GM18873 (cell line): ENCODE data around the gene SCAMP2.

Experiments used
- ATAC-seq: cut with Tn5 transposase; IDR thresholded peaks from one replicate; pipeline ENCODE4 v1.9.1; 2021; ENCODE audit warnings: mild to moderate bottlenecking, moderate library complexity, moderate number of reproducible peaks; ENCODE audit not compliant: unreplicated experiment, low FRiP score

Gene SCAMP2

DNA sequence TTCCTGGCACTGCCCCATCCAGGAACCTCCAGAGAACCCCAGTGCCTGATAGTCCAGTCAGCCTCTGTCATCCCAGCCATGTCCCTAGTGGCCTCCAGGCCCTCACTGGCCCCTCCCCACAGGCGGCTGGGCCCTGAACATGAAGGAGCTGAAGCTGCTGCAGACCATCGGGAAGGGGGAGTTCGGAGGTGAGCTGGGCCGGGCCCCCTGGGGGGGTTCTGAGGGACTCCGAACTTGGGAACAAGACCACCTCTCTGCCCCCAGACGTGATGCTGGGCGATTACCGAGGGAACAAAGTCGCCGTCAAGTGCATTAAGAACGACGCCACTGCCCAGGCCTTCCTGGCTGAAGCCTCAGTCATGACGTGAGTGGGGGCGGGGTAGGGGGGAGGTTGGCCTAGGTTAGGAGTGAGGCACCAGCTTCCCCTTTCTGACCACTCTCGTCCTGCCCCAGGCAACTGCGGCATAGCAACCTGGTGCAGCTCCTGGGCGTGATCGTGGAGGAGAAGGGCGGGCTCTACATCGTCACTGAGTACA is 72.5 kb downstream of the SCAMP2 start:
- ATAC-seq = no peak

GRCh38 chr15:74799856-74800558 is 73.2 kb downstream of the SCAMP2 start:
- peak; percentile 46 for ATAC-seq

- ATAC-seq = no peak
These were observed 73.8 kb downstream of the SCAMP2 start for GRCh38 chr15:74799255-74799855.

DNA sequence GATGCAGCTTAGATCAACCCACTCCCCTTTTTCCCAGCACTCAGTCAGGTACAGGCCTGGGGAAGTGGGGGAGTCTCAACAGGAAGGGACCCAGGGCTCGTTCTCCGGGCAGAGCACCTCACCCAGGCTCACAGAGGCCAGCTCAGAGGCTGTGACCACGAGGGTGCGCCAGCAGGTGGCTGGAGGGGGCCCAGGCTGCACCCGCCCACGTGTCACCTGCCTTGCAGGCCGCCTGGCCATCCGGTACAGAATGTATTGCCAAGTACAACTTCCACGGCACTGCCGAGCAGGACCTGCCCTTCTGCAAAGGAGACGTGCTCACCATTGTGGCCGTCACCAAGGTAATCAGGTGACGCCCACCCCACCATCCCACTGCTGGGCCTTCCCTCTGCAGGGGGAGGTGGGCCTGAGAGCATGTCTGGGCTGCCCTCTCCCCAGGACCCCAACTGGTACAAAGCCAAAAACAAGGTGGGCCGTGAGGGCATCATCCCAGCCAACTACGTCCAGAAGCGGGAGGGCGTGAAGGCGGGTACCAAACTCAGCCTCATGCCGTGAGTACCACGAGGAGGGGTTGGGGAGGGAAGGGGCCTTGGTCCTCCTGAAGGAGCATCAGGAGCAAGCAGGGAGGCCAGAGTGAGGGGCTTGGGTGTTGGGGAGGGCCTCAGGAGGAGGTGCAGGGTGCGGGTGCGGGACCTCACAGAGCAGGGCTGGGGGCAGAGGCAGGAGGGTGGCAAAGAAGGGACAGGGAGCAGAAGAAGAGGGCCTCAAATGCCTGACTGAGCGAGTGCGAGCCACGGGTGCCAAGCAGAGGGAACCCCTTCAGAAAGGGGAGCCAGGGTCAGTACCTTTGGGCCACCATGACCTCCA is 74.5 kb downstream of the SCAMP2 start:
- ATAC-seq = no peak

- no peak for ATAC-seq
These were observed 77.1 kb downstream of the SCAMP2 start for GRCh38 chr15:74795966-74796625.

- no peak for ATAC-seq
These were observed 78.2 kb downstream of the SCAMP2 start for GRCh38 chr15:74794970-74795349.

- no peak for ATAC-seq
These were observed 78.8 kb downstream of the SCAMP2 start for GRCh38 chr15:74794248-74794969.
